ENCODE measurements around the gene SLMAP. TPM values are rescaled to one million over a fixed set of nuclear protein-coding genes. Genes with fewer than 3 reads are reported as not detected.

The SLMAP gene
- total RNA-seq, 1 donor from 2014 or later = 57.1 TPM

DNA sequence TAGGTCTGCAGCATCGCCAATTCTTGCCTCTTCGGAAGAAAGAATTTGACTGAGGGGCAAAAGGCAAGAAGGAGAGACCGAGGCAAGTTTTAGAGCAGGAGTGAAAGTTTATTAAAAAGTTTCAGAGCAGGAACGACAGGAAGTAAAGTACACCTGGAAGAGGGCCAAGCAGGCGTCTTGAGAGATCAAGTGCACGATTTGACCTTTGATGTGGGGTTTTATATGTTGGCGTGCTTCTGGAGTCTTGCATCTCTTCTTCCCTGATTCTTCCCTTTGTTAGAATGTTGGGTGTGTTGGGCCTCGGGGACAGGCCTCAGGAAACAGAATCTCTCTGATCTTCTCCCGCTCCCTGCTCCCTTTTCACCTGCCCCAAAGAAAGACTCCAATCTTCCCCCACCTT, 211.5 kb downstream of the SLMAP start:
- intact Hi-C loops (cut with micrococcal nuclease) = no loop called here
- Mint-ChIP-seq H3K9me3 (no peaks in the 10 kb centered on the region), H3K4me1 (no peaks in the 10 kb centered on the region), H3K27ac (no peak overlapping the region), H3K4me3 (no peak overlapping the region), H3K36me3 (ENCODE audit: low read depth) (no peaks in the 10 kb centered on the region), H3K27me3 (no peaks in the 10 kb centered on the region)
- no peak for ATAC-seq (ENCODE audit: low read depth)
- DNase-seq = no peak
- TF ChIP-seq, protein P1, sequence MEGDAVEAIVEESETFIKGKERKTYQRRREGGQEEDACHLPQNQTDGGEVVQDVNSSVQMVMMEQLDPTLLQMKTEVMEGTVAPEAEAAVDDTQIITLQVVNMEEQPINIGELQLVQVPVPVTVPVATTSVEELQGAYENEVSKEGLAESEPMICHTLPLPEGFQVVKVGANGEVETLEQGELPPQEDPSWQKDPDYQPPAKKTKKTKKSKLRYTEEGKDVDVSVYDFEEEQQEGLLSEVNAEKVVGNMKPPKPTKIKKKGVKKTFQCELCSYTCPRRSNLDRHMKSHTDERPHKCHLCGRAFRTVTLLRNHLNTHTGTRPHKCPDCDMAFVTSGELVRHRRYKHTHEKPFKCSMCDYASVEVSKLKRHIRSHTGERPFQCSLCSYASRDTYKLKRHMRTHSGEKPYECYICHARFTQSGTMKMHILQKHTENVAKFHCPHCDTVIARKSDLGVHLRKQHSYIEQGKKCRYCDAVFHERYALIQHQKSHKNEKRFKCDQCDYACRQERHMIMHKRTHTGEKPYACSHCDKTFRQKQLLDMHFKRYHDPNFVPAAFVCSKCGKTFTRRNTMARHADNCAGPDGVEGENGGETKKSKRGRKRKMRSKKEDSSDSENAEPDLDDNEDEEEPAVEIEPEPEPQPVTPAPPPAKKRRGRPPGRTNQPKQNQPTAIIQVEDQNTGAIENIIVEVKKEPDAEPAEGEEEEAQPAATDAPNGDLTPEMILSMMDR (IDR thresholded peaks at IDR 0.05) = no peak
- CTCF ChIA-PET = no interaction called here
- POLR2A ChIA-PET = no interaction called here

DNA sequence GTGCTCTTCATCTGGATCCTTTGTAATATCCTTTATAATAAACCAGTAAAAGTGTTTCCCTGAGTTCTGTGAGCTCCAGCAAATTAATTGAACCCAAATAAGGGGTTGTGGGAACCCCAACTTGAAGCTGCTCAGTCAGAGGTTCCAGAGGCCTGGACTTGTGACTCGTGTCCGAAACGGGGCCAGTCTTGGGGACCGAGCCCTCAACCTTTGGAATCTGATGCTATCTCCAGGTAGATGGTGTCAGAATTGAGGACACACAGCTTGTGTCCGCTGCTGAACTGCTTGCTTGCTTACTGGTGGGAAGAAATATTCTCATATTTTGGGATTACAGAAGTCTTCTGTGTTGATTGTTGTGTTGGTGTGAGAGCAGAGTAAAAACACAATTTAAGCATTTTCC, 212.4 kb downstream of the SLMAP start:
- ATAC-seq (ENCODE audit: low read depth) (no peak), DNase-seq (no peak)
- TF ChIP-seq, protein P1 (IDR thresholded peaks at IDR 0.05) = no peak
- H3K27ac Mint-ChIP-seq = no peak overlapping the region
- no peaks in the 10 kb centered on the region for H3K36me3 Mint-ChIP-seq (ENCODE audit: low read depth)
- ChIA-PET POLR2A (interaction anchor here (0.6 kb wide), 1 partner anchor 257 kb away, joined by 3 read pairs; no protein-coding TSS in a partner anchor), CTCF (no interaction called here)
- intact Hi-C loops (cut with micrococcal nuclease) = no loop called here
- H3K9me3 Mint-ChIP-seq = no peaks in the 10 kb centered on the region
- no peaks in the 10 kb centered on the region for H3K4me1 Mint-ChIP-seq
- H3K4me3 Mint-ChIP-seq = no peak overlapping the region
- no peaks in the 10 kb centered on the region for H3K27me3 Mint-ChIP-seq

DNA sequence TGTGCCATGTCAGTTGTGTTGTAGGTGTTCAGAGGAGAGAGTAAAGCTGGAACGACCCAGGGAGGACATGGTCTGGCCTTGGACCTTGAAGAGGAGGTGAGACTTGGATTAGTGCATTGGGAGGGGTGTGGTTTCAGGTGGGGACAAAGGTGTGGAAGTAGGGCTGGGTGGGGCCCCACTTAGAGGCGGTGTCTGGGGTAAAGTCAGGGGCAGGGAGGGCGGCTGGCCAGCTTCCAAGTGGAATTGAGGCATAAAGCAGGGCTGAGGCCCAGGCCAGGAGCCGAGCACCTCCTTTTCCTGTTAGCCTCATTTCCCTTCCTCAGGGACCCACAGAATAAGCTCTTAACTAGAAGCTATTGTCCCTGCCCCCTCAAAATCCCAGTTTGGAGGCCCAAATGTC, 215.9 kb downstream of the SLMAP start:
- Mint-ChIP-seq H3K4me1 (no peaks in the 10 kb centered on the region), H3K4me3 (no peak overlapping the region), H3K27ac (no peak overlapping the region), H3K9me3 (no peaks in the 10 kb centered on the region), H3K27me3 (no peaks in the 10 kb centered on the region), H3K36me3 (ENCODE audit: low read depth) (no peaks in the 10 kb centered on the region)
- TF ChIP-seq, protein P1 (IDR thresholded peaks at IDR 0.05) = no peak
- ATAC-seq (ENCODE audit: low read depth) (no peak), DNase-seq (no peak)
- intact Hi-C loops (cut with micrococcal nuclease) = no loop called here
- ChIA-PET CTCF (no interaction called here), POLR2A (no interaction called here)

DNA sequence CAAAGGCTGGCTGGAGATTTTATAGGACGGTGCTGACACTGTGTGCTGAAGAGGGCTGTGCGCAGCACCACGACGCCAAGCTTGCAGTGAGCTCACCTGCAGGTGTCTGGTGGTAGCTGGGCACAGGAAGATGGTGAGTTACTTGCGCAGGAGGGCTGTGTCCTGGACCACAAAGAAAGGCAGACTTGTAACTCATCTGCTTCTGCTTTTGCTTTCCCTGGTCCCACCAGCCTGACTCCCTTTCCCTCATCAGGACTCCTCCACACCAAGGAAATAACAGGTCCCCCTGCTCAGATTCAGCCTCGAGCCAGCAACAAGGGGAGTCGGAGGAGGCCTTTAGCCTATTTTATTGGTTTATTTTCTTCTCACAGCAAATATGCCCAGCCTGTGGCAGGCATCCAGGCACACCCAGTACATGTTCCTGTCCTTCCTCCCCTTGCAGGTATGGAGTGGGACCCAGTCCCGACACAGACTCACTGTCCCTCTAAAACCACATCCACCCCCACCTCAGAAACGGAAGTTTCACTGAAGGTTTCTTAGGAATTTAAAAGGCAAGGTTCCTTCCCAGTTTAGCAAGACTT, 216.5 kb downstream of the SLMAP start:
- H3K36me3 Mint-ChIP-seq (ENCODE audit: low read depth) = no peaks in the 10 kb centered on the region
- H3K4me3 Mint-ChIP-seq = no peak overlapping the region
- H3K9me3 Mint-ChIP-seq = no peaks in the 10 kb centered on the region
- ChIA-PET CTCF (no interaction called here), POLR2A (no interaction called here)
- TF ChIP-seq, protein P1 (IDR thresholded peaks at IDR 0.05) = no peak
- ATAC-seq (ENCODE audit: low read depth) (no peak), DNase-seq (no peak)
- no peaks in the 10 kb centered on the region for H3K27me3 Mint-ChIP-seq
- H3K4me1 Mint-ChIP-seq = no peaks in the 10 kb centered on the region
- no peak overlapping the region for H3K27ac Mint-ChIP-seq
- intact Hi-C loops (cut with micrococcal nuclease) = no loop called here

DNA sequence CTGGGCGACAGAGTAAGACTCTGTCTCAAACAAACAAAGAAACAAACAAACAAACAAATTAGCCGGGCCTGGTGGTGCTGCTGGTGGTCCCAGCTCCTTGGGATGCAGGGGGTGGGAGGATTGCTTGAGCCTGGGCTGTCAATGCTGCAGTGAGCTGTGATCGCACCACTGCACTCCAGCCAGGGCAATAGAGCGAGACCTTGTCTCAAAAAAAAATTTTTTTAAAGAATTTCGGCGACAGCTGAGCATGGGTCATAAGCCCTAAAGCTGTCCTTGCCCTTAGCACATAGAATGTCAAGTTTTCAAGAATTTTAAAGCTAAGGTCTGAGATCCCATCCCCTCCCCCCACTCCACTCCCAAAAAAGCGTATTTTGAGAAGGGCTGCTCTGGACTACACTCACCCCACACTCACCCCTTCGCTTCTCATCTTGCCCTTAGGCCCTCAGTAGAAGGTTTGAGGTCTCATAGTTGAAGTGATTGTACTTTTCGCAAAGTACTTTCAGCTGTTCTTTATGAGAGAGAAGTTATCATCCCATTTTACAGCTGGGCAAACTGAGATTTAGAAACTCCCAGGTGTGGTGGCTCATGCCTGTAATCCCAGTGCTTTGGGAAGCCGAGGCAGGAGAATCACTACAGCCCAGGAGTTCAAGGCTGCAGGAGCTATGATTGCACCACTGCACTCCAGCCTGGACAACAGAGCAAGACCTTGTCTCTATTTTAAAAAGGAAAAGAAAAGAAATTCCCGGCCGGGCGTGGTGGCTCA, 217.8 kb downstream of the SLMAP start:
- ATAC-seq (ENCODE audit: low read depth) = no peak
- H3K27me3 Mint-ChIP-seq = no peaks in the 10 kb centered on the region
- POLR2A ChIA-PET = interaction anchor here (0.7 kb wide), 1 partner anchor 9 kb away, joined by 4 read pairs; no protein-coding TSS in a partner anchor

More for the DNA sequence above, 217.8 kb downstream of the SLMAP start:
- Mint-ChIP-seq H3K4me1 (no peaks in the 10 kb centered on the region), H3K27ac (no peak overlapping the region), H3K4me3 (no peak overlapping the region), H3K9me3 (no peaks in the 10 kb centered on the region), H3K36me3 (ENCODE audit: low read depth) (no peaks in the 10 kb centered on the region)
- intact Hi-C loops (cut with micrococcal nuclease) = no loop called here
- TF ChIP-seq, protein P1 (IDR thresholded peaks at IDR 0.05) = no peak
- no peak for DNase-seq
- CTCF ChIA-PET = no interaction called here

All from activated B cell treated with CpG ODN at 0.5 μM for 24 hours (primary cell).